Measurements from ENCODE around the gene EGR4.

DNA sequence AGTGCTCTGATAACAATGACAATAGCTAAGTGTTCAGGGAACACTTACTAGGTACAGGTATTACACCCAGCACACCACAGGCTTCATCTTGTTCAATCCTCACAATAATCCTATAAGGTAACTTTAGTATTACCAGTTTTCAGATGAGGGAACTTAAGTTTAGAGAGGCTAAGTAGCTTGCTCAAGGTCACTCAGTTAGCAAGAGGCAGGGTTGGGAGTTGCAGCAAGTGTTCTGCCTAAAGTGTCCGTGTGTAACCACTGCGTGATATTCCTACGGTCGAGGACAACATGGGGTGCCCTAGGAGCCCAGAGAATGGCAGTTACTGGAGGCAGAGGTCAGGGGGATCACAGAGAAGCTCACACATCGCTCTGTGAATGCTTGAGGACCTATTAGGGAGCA lies 30.2 kb upstream of the EGR4 start:
- TF ChIP-seq, protein P1, sequence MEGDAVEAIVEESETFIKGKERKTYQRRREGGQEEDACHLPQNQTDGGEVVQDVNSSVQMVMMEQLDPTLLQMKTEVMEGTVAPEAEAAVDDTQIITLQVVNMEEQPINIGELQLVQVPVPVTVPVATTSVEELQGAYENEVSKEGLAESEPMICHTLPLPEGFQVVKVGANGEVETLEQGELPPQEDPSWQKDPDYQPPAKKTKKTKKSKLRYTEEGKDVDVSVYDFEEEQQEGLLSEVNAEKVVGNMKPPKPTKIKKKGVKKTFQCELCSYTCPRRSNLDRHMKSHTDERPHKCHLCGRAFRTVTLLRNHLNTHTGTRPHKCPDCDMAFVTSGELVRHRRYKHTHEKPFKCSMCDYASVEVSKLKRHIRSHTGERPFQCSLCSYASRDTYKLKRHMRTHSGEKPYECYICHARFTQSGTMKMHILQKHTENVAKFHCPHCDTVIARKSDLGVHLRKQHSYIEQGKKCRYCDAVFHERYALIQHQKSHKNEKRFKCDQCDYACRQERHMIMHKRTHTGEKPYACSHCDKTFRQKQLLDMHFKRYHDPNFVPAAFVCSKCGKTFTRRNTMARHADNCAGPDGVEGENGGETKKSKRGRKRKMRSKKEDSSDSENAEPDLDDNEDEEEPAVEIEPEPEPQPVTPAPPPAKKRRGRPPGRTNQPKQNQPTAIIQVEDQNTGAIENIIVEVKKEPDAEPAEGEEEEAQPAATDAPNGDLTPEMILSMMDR (IDR thresholded peaks at IDR 0.05): no peak
- TF ChIP-seq POLR2A (IDR thresholded peaks at IDR 0.05): no peak
